Keratinocyte (primary cell): ENCODE results near the gene GPR153. TPM values are rescaled to one million over a fixed set of nuclear protein-coding genes. Genes with fewer than 3 reads are reported as not detected.

ENCODE experiments used
- DNase-seq: peaks from one replicate; pipeline ENCODE4 v3.0.0-alpha.2; 2011; ENCODE audit warnings: low read depth, missing footprints, low spot score
- FAIRE-seq: peaks from 2 replicates; lab custom pipeline; 2011; peaks lifted over from hg19 to GRCh38; lab: Jason Lieb, UNC
- H2AFZ ChIP-seq: 2 replicates; pipeline ENCODE4 v1.6.0; 2012; ENCODE audit warnings: low read length, control low read depth, inconsistent platforms; ENCODE audit not compliant: control insufficient read depth
- H3K27ac ChIP-seq: 2 replicates; pipeline ENCODE4 v1.5.1; 2011; ENCODE audit warnings: low read length; ENCODE audit not compliant: control insufficient read depth, insufficient read depth
- H3K27me3 ChIP-seq: 3 replicates; pipeline ENCODE4 v1.6.0; 2011; ENCODE audit warnings: low read length; ENCODE audit not compliant: control insufficient read depth, insufficient read depth; ENCODE audit errors: extremely low read depth
- H3K36me3 ChIP-seq, 2 experiments: 2 replicates in 1 of 2; 3 replicates in 1 of 2; pipeline ENCODE4 v1.5.1; 2011; ENCODE audit warnings: low read length in 2 of 2, mild to moderate bottlenecking in 1 of 2; ENCODE audit not compliant: control insufficient read depth in 2 of 2, insufficient read depth in 2 of 2; ENCODE audit errors: extremely low read depth in 1 of 2
- H3K4me1 ChIP-seq: 3 replicates; pipeline ENCODE4 v1.5.1; 2011; ENCODE audit warnings: low read length; ENCODE audit not compliant: control insufficient read depth, insufficient read depth; ENCODE audit errors: extremely low read depth
- H3K4me2 ChIP-seq: 3 replicates; pipeline ENCODE4 v1.6.0; 2011; ENCODE audit warnings: low read depth, low read length; ENCODE audit not compliant: control insufficient read depth, insufficient read depth; ENCODE audit errors: extremely low read depth
- H3K4me3 ChIP-seq, 3 experiments: fragments of 200-600 bp in 1 of 3; sonication (generic) in 1 of 3; 2 replicates in 2 of 3; 3 replicates in 1 of 3; pipeline ENCODE4 v1.5.1; 2011 to 2016; ENCODE audit warnings: low read length in 3 of 3, mild to moderate bottlenecking in 3 of 3, control low read depth in 2 of 3, inconsistent platforms in 1 of 3, low read depth in 1 of 3, mixed read lengths in 1 of 3, mixed run types in 1 of 3, moderate library complexity in 1 of 3; ENCODE audit not compliant: control insufficient read depth in 2 of 3, insufficient read depth in 2 of 3; ENCODE audit errors: extremely low read depth in 1 of 3
- H3K79me2 ChIP-seq: 2 replicates; pipeline ENCODE4 v1.6.0; 2012; ENCODE audit warnings: low read length; ENCODE audit not compliant: control insufficient read depth, insufficient read depth
- H3K9ac ChIP-seq: 3 replicates; pipeline ENCODE4 v1.6.0; 2011; ENCODE audit warnings: low read length; ENCODE audit not compliant: control insufficient read depth, insufficient read depth; ENCODE audit errors: extremely low read depth
- H3K9me1 ChIP-seq: 3 replicates; pipeline ENCODE4 v1.6.0; 2011; ENCODE audit warnings: low read length; ENCODE audit not compliant: control insufficient read depth, insufficient read depth; ENCODE audit errors: extremely low read depth
- H3K9me3 ChIP-seq: 2 replicates; pipeline ENCODE4 v1.5.1; 2012; ENCODE audit warnings: low read depth, low read length; ENCODE audit not compliant: control insufficient read depth
- H4K20me1 ChIP-seq: 3 replicates; pipeline ENCODE4 v1.6.0; 2011; ENCODE audit warnings: low read length; ENCODE audit not compliant: control insufficient read depth, insufficient read depth; ENCODE audit errors: extremely low read depth
- EZH2 ChIP-seq: IDR thresholded peaks from one replicate; pipeline ENCODE4 v1.6.1; 2012; ENCODE audit warnings: inconsistent platforms, mild to moderate bottlenecking, low read length, moderate library complexity
- dilution Hi-C: fragments of 300-500 bp; cut with MboI; formaldehyde crosslinking; loops from one replicate; pipeline ENCODE4 v1.7.0; 2020; ENCODE audit warnings: low sequenced_read_pairs; ENCODE audit not compliant: extremely low pct_ligation_motif_present
- polyA plus RNA-seq, 5 experiments: library from polyadenylated mRNA; depleted of rRNA in 3 of 5; stranded (reverse) in 3 of 5; stranded (forward) in 1 of 5; unstranded in 1 of 5; fragments of >200 nt; gene quantifications; 1 replicate in 1 of 5; 2 replicates in 3 of 5; 3 replicates in 1 of 5; pipeline versions ENCODE4 v1.2.1 to v1.2.3, GENCODE V29; 2011 to 2012; ENCODE audit warnings: missing spikeins in 2 of 5, low read depth in 1 of 5, low replicate concordance in 1 of 5
- TF ChIP-seq, protein P1 (sequence below), 3 experiments: IDR thresholded peaks in 1 of 3; conservative IDR thresholded peaks in 1 of 3; optimal IDR thresholded peaks in 1 of 3; 2 replicates in 2 of 3; 3 replicates in 1 of 3; pipeline versions ENCODE3 to v1.5.1; 2011; ENCODE audit warnings: low read length in 3 of 3, mild to moderate bottlenecking in 3 of 3, moderate library complexity in 2 of 3, control low read depth in 1 of 3, inconsistent platforms in 1 of 3; ENCODE audit not compliant: insufficient read depth in 2 of 3; ENCODE audit errors: extremely low read depth in 1 of 3

The GPR153 gene
- polyA plus RNA-seq, 1 donor (not counting 4 experiments of a cell fraction or from before 2014, with no cell fraction given) = 7.2 TPM

- H3K36me3 ChIP-seq = no peaks in the 10 kb centered on the region
- no peaks in the 10 kb centered on the region for H3K9me3 ChIP-seq
- H3K4me3 ChIP-seq = no peak overlapping the region
- no peaks in the 10 kb centered on the region for H4K20me1 ChIP-seq
- FAIRE-seq (no peak), DNase-seq (no peak)
- no peaks in the 10 kb centered on the region for H3K9me1 ChIP-seq
- H3K9ac ChIP-seq = no peak overlapping the region
- dilution Hi-C loops = no loop called here
- H3K27ac ChIP-seq = no peak overlapping the region
- H3K79me2 ChIP-seq = no peaks in the 10 kb centered on the region
- H3K4me2 ChIP-seq = no peak overlapping the region
- no peak for TF ChIP-seq EZH2
- TF ChIP-seq, protein P1, sequence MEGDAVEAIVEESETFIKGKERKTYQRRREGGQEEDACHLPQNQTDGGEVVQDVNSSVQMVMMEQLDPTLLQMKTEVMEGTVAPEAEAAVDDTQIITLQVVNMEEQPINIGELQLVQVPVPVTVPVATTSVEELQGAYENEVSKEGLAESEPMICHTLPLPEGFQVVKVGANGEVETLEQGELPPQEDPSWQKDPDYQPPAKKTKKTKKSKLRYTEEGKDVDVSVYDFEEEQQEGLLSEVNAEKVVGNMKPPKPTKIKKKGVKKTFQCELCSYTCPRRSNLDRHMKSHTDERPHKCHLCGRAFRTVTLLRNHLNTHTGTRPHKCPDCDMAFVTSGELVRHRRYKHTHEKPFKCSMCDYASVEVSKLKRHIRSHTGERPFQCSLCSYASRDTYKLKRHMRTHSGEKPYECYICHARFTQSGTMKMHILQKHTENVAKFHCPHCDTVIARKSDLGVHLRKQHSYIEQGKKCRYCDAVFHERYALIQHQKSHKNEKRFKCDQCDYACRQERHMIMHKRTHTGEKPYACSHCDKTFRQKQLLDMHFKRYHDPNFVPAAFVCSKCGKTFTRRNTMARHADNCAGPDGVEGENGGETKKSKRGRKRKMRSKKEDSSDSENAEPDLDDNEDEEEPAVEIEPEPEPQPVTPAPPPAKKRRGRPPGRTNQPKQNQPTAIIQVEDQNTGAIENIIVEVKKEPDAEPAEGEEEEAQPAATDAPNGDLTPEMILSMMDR (optimal IDR thresholded peaks at IDR 0.05 in 1 of 3, IDR thresholded peaks at IDR 0.05 in 1 of 3, conservative IDR thresholded peaks at IDR 0.05 in 1 of 3; ENCODE audit: extremely low read depth in 1 of 3, insufficient read depth in 2 of 3, low read length in 3 of 3) = no peak
- H3K4me1 ChIP-seq = peaks cover 9% of the 10 kb centered on the region
- H3K27me3 ChIP-seq = no peaks in the 10 kb centered on the region
- H2AFZ ChIP-seq = no peak overlapping the region
Measured at GRCh38 chr1:6207921-6208320, 53.0 kb downstream of the GPR153 start.

- no peak for FAIRE-seq
- Histone ChIP-seq H3K27ac (no peak overlapping the region), H3K9ac (peak overlapping the region; percentile 73), H4K20me1 (no peaks in the 10 kb centered on the region), H3K4me3 (peak overlapping the region in 2 of 3 experiments; percentile 49 to 73), H3K9me1 (no peaks in the 10 kb centered on the region), H3K27me3 (no peaks in the 10 kb centered on the region), H2AFZ (no peak overlapping the region), H3K4me2 (peak overlapping the region; percentile 71), H3K9me3 (no peaks in the 10 kb centered on the region), H3K4me1 (peaks cover 9% of the 10 kb centered on the region), H3K36me3 (no peaks in the 10 kb centered on the region), H3K79me2 (no peaks in the 10 kb centered on the region)
- TF ChIP-seq EZH2 = no peak
- TF ChIP-seq, protein P1 (optimal IDR thresholded peaks at IDR 0.05 in 1 of 3, IDR thresholded peaks at IDR 0.05 in 1 of 3, conservative IDR thresholded peaks at IDR 0.05 in 1 of 3; ENCODE audit: extremely low read depth in 1 of 3, insufficient read depth in 2 of 3, low read length in 3 of 3) = no peak
- DNase-seq = no peak
- dilution Hi-C loops = no loop called here
Measured at GRCh38 chr1:6207075-6207885, 53.6 kb downstream of the GPR153 start.
